Measurements from ENCODE around the gene VOPP1.
"Not testable (repeated sequence)": the region's sequence is repeated elsewhere in the genome, so short reads cannot be mapped to it uniquely, and the experiment has no call there.

The VOPP1 gene, protein sequence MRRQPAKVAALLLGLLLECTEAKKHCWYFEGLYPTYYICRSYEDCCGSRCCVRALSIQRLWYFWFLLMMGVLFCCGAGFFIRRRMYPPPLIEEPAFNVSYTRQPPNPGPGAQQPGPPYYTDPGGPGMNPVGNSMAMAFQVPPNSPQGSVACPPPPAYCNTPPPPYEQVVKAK

DNA sequence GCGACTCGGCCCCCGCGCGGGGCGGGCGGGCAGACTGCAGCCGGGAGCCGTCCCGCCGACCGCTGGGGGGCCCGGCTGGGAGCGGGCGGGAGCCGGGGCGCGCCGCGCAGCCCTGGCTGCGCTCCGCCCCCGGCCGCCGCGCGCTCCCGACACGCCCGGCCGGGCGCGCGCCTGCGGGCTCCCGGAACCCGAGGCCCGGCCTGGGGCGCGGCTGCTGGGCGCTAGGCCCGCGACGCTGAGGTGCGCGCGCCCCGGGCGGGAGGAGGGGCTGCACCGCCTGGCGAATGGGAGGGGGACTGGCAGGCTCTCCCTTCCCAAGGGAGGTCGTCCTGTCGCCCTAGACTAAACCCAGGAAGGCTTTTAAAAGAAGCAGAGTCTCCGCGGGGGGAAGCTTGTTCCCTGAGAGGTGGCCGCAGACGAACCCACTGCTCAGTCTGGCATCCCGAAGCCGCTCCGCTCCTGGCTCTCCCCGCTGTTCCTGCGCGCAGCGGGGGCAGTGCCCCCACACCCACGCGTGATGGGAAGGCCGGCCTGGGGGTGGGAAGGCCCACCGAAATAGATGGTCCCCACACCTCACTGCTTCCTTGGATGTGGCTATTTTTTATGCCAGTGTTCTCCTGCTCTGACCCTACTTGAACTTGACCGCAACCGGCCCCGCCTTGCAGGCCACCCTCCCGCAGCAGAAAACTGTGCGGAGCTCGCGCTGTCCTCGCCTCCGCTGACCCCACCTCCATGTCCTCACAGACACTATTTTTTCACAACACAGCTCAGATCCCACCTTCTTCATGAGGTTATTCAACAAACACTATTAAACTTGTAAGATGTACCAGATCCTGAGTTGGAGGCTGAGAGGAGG, at the start of gene VOPP1:
Gene VOPP1 (minus strand): TSS at position 125 of the 856 bp plus-strand sequence. CDS start 178 bp downstream, outside the sequence.
- peak; percentile 57 for DNase-seq

DNA sequence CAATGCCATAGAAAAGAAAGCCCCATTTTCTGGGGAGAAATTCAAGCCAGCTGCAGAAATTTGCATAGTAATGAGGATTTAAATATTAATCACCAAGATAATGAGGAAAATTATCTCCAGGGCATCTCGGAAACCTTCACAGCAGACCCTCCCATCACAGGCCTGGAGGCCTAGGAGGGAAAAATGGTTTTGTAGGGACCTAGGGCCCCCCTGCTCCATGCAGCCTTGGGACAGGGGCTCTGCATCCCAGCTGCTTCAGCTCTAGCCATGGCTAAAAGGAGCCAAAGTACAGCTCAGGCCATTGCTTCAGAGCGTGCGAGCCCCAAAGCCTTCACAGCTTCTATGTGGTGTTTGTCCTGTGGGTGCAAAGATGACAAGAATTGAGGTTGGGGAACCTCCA, 46.6 kb upstream of the VOPP1 start:
- no peak for DNase-seq

DNA sequence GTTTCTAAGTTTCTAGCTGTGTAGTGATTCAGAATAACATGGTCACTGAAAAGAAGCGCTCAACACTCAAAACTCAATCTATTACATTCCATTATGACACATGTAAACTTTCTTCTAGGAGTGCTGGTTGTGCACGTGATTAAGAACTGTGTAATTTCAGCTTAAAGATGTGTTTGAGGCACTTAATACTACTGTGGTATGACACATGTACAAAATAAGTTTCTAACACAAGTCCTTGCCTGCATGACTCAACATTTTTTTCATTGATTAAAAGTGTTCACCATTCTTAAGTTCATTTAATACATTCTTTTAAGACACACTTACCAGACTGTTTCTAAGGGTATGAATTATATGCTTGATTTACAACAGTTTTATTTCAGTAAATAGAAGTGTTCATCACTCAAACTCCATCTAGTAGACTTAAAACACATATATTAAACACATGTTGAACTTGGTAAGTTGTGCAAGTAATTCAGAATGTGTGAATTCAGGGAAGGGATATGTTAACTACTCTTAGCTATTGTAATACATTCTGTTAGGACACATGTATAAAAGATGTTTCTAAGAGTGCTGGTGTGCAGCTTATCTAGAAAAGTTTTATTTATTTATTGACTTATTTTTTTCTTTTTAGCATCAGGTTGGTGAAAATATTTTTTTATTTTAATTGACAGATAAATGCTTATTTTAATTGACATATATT, 42.2 kb upstream of the VOPP1 start:
- DNase-seq = not testable (repeated sequence)

DNA sequence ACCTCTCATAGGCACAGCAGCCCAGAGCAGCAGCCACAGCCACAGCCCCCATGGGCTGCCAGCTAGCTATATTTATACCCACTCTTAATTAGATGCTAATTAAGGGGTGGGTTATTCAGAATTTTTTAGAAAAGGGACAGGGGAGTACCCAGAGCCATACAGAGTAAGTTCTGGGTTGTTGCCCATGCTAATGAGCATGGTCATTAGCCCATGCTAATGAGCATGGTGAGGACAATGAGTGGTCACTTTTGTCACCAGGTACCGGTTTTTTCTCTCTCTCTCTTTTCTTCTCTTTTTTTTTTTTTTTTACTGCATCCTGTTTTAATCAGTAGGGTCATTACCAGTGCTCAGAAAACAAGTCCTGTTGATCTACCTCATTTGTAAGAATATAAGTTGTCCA, 37.4 kb upstream of the VOPP1 start:
- not testable (repeated sequence) for DNase-seq

DNA sequence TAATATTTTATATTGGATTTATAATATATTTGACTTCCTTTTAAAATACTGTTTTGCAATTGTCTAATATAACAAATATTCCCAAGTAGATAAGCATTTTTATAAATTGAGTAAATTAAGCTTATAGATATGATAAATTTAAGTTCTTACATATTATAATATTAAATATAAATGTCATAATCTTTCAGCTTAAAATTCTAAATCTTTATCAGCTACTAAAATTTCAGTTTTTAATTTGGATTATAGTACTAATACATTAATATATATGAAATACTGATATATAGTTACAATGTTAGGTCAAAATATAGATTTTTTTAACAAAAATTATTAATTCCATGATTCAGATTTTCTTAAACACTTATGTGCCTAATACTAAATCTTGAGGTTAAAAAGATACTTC, 33.4 kb upstream of the VOPP1 start:
- not testable (repeated sequence) for DNase-seq

DNA sequence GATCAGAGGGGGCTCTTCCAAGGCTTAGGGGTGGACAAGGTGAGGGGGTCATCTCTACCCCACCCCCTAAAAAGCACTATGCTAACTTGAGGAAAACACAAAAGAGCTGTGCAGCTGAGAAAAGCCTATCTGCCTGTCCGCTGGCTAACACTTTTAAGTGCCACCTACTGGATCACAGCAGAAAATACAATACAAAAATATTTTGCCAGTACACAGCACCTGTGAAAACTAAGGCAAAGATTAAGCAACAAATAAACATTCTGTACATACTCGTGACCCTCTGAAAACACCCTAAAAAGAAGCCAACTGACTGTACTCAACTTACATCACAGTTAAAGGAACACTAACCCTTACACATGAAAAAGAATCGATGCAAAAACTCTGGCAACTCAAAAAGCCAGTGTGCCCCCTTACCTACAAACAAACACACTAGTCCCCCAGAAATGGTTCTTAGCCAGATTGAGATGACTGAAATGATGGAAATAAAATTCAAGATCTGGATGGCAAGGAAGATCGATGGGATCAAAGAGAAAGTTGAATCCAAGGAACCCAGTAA, 25.7 kb upstream of the VOPP1 start:
- DNase-seq = not testable (repeated sequence)

DNA sequence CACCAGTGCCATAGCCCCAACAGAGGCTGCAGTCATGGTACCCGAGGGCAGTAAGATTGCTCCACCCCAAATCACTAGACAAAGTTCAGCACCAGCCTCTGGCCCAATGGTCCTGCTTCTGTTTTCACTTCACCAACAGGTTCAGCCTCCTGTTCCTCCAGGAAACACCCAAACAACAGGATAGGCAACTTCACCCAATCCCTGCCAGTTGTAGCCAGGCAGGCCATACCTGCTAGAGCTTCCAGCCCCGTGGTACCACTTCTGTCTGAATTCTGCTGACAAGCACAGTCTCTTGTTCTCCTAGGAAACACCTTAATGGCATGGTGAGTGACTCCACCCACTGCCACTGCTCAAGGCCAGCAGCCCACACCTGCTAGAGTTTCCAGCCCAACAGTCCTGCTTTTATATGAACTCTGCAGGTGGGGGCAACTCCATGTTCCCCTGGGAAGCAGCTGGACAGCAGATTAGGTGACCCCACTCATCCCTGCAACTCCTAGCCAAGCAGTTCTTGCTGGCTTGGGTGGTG, 25.0 kb upstream of the VOPP1 start:
- not testable (repeated sequence) for DNase-seq

DNA sequence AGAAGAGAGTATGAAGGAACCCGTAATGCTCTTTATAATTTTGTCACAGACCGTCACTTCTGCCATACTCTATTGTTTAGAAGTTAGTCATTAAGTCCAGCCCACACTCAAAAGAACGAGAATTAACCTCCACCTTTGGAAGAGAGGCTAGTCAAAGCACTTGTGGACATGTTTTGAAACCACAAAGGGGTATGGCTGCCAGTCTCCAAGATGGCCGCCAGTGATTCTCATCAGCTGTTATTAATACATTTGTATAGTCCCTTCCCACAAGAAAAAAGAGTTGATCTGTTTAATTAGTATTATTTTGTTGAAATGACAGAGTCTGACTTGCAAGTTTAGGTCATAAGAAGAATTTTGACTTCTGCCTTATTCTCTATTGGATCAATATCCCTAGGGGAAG, 23.2 kb upstream of the VOPP1 start:
- DNase-seq = no peak

DNA sequence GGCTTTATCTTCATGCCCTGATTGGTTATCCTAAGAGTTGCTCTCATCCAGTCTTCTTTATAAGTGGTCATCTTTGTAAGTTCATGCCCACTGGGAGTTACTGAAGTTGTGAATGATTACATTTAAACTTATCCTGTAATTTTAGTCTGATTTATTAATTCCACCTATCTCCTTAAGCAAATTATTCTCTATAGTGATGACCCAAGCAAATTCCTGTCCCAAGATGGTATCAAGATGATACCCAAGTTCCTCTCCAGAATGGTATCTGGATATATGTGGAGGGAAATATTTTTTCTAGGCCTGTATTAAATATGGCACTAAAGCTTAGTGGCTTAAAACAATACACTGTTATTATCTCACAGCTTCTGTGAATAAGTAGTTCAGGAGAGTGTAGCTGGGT, 22.6 kb upstream of the VOPP1 start:
- no peak for DNase-seq

DNA sequence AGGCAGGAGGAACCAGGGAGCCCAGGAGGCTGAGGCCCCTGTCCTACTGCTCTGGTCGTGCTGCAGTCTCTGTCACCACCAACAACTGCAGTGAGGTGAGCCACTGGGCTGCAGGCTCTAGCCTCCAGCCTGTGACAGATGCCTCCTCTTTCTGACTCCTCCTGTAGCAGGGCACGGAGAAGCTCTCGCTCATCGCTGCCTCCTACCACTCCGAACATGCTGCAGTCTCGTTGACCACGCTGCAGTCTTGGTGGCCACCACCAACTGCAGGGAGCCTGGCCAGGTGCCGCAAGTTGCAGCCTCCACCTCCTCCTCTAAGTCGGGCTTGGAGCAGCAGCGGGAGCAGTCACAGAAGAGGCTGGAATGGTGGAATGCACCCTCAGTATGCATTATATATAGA, 22.1 kb upstream of the VOPP1 start:
- no peak for DNase-seq

DNA sequence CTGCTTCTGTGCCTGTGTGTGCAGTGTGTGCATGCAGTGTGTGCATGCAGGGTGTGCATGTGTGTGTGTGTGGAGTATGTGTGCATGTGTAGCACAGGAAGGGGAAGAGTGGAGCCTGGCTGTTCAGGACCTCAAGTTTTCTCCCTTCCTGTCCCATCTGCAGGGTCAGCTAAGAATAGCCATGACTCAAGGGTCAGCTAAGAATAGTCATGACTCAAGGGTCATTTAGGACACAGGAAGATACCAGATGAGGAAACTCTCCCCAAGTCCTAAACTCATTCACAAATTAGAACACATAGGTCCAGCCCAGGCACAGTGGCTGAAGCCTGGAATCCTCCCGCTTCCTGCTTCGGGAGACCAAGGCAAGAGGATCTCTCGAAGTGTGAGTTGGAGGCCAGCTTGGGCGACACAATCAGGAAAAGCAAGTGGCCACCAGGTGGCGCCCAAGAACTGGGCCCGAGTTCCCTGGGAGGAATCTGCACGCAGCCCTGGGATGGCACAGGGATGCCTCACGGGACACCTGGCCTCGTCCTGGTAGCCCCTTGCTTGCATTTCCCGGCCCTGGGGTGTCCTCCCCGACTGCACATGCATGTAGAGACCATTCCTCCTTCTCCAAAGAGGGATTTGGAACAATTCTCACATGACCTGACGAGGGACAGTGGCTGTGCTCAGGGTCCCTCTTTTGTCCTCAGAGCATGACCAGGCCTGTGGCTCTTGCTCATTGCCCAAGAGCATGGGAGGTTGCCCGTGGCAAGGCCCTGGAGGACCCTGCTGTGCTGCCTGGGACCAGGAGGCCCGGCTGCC, 21.4 kb upstream of the VOPP1 start:
- peak; percentile 52 for DNase-seq

DNA sequence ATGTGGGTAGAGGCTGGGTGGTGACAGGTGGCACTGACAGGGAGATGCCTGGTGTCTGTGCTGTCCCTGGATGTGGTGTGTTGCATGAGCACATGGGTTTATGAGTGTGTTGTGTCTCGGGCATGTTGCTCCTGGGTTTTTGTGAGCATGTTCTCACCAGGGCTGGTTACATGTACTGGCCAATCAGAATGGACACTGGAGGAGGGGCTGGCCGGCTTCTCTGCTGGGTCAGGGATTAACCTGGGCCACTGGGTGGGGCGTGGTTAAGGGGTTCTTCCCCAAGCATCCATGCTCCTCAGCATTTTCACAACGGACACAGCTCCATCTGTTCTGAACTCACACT, 20.8 kb upstream of the VOPP1 start:
- no peak for DNase-seq

DNA sequence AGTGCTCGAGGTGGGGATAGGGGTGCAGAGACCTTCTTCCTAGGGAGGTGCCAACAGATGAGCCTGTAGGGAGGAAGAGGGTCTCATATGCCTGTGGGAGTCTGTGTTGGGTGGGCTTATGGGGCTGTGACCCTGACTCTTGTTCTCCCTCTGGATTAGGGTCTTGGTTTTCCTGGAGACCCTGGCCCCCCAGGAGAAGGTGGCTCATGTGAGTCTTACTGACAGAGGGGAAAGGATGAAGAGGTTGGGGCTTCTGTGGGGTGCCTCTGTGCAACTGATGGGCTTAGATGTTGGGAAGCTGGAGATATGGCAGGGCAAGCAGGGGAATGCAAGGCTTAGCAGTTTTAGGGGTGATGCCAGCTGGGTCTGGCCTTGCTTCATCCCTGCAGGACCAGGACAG, 20.2 kb upstream of the VOPP1 start:
- DNase-seq = no peak

DNA sequence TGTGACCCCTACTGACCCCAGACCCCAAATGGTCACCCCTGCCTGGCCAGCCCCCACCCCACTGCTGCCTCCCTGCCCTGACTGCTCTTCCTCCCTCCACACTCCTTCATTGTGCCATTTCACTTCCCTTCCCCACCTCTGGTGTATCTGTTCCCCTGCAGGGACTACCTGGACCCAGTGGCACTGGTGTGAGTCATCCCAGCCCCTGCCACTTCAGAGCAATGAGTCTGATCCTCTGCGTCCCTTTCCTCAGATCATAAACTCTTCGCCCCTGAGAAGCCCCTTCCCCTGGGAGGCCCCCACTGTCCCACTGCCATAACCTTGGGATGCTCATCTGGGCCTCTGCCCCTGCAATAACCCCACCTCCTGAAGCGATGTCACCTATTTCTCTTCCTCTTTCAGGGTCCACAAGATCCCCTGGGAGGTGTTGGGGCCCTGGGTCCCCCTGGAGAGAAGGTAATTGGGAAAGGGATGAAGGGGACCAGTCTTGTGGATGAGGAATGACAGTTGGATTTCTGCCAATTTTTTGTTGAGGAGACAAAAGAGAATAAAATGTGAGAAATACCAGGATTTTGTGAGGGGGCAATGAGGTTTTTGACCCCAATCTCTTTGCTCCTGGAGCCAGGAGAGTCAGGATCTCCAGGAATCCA, 19.1 kb upstream of the VOPP1 start:
- no peak for DNase-seq

DNA sequence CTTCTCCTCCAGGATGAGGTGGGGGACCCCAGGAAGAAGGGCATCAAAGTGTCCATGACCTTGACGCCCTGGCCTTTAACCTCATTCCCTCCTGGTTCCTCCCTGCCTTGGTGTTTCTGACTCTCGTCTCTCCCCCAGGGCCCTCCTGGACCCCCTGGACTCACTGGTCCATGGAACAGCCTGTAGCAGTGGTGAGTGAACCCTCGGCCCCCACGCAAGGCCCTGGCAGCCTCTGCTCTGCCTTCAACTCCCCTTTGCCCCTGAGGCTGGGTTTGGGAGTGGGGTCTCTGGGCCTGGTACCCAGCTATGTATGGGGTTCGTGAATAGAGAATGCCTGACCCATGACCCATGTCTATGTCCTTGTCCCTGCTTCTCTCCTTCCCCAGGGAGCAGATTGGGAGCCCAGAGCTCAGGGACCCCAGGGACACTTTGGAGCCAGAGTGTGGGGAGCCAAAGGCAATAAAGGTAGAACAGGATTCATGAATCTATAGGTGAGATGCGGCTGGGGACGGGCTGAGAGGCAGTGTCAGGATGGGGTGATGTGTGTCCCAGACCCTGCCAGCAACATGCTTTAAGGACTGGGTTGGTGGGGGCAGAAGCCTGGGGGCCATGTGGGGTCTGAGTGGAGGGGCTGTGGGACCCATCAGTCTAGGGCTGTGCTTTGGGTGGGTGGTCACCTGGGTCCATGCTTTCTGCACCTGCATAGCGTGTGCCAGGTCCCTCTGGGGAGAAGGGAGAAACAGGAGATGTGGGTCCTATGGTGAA, 18.4 kb upstream of the VOPP1 start:
- no peak for DNase-seq

DNA sequence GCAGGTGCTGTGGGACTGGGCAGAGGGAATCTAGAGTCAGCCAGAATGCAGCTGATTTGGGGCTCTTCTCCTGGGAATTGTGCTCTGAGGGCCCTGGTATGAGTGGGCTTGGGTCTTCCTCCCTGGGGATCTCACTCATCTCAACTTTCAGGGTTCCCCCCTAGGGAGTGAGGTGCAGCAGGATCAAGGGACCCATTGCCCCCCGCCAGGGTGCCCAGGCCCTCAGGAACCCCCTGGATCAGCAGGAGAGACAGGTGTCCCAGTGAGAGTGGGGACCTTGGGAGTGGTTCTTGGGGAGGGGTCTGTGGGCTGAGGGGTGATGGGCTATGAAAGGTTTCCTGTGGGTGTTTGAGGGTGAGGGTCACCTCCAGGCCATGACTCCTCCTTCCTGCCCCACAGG, 17.6 kb upstream of the VOPP1 start:
- no peak for DNase-seq

DNA sequence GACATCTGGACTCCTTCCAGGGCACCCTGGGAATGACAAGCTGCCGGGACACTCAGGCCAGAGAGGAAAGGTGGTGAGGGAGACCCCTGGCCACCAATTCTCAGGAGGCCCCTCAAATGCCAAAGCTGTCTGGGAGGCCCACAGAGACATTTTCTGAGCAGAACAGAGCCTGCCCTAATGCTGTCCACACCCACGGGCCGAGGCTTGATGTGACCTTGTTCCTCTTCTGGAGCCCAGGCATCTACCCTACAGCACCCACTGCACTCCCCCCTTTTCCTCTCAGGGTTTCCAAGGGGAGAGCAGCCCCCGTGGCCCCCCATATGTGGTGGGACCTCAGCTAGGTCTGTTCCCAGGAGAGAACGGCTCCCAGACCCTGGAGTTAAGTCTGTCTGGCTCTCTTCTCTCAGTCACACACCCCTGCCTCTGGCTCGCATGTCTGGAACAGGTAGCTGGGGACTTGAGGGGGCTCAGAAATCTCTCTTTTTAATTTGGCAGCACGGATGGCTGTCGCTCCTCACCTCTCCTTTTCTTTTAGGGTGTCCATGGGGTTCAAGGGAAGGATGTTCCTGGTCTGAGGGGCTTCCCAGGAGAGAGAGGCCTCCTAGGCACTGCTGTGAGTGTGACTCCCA, 16.8 kb upstream of the VOPP1 start:
- DNase-seq = no peak

DNA sequence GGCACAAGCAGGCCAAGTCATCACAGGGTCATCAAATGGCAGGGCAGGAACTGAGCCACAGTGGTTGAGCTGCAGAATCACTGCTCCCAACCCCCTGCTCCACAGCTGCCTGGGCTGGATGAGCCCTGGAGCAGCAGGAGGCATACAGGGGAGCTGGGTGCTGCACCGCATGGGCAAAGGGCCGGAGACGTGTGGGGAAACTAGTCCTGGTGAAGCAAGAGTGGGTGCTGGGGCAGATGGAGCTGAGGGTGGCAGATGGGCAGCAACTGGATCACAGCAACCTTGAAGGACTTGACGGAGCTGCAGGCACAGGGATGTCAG, 16.0 kb upstream of the VOPP1 start:
- no peak for DNase-seq

DNA sequence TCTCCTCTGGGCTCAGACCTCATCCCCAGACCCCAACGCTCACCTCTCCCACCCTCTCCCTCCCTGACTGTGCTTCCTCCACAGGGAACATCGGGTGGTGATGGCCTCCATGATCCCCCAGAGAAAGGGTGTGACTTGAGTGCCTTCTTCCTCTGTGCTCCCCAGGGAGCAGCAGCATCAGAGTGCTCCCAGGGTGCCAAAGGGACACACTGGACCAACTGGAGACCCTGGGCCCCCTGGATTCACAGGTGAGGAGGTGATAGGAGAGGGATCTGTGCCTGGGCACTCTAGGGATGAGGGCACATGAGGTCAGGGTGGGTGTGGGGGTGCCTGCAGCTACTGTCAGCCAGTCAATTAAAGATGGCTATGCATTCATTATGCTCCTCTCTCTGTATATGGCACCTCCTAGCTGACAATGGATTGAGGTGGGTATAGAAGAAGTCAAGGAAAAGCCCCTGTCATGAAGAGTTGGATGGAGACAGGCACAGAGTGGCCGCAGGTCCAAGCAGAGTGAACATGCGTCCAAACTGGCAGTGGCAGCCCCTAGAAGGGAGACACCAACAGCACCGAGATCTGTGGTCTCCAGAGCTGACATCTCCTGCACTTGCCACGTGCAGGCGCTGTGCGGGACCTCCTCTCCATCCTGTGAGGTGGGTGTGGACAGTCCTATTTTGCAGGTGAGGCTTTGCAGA, 15.5 kb upstream of the VOPP1 start:
- DNase-seq = no peak

DNA sequence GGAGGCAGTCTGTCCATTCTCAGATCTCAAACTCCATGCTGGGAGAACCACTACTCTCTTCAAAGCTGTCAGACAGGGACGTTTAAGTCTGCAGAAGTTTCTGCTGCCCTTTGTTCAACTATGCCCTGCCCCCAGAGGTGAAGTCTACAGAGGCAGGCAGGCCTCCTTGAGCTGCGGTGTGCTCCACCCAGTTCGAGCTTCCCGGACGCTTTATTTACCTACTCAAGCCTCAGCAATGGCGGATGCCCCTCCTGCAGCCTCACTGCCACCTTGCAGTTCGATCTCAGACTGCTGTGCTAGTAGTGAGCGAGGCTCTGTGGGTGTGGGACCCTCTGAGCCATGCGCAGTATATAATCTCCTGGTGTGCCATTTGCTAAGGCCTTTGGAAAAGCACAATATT, 10.4 kb upstream of the VOPP1 start:
- DNase-seq = not testable (repeated sequence)
